Muscle of back (tissue), 10 donors: ENCODE measurements around the gene BAZ2B. TPM values are rescaled to one million over a fixed set of nuclear protein-coding genes. Genes with fewer than 3 reads are reported as not detected.

Experiments used
- polyA plus RNA-seq, 10 donors: library from polyadenylated mRNA; unstranded; fragments of 120-200 nt; gene quantifications; one replicate each; pipeline ENCODE4 v1.2.1, GENCODE V29; 2013; ENCODE audit not compliant: insufficient read length in 10 of 10

Gene BAZ2B
- polyA plus RNA-seq, 10 donors = 22.1 to 45.2 (median 34.1) TPM

Other genes with a start within 250 kb of the BAZ2B start
- 100 to 1,000 TPM in 7 of 10 donors, 10 to 100 TPM in 3; 83.4 to 149 (median 117) TPM for gene MARCHF7, start 96.0 kb upstream of the BAZ2B start, polyA plus RNA-seq
- gene CD302, start 181.7 kb upstream of the BAZ2B start, polyA plus RNA-seq = 10 to 100 TPM; 16.0 to 21.8 (median 18.1) TPM